Transverse colon (tissue), 4 donors: ENCODE measurements around the gene ALPK3. TPM values are rescaled to one million over a fixed set of nuclear protein-coding genes. Genes with fewer than 3 reads are reported as not detected.

Source experiments
- DNase-seq: peaks from one replicate; pipeline ENCODE4 v3.0.0-alpha.2; 2019
- H3K27ac ChIP-seq, 4 donors: fragments of 200-600 bp; sonication (generic); 2 replicates each; pipeline ENCODE4 v1.5.1; 2016 to 2018; ENCODE audit warnings: inconsistent platforms in 4 of 4
- H3K27me3 ChIP-seq: fragments of 200-600 bp; sonication (generic); 2 replicates; pipeline ENCODE4 v1.5.1; 2017; ENCODE audit warnings: inconsistent platforms
- H3K36me3 ChIP-seq, 4 donors: fragments of 200-600 bp; sonication (generic); 2 replicates each; pipeline ENCODE4 v1.5.1; 2017 to 2019; ENCODE audit warnings: inconsistent platforms in 4 of 4
- H3K4me1 ChIP-seq, 4 donors: fragments of 200-600 bp; sonication (generic); 2 replicates each; pipeline ENCODE4 v1.5.1; 2017 to 2020; ENCODE audit warnings: inconsistent platforms in 4 of 4
- H3K4me3 ChIP-seq, 4 donors: fragments of 200-600 bp; sonication (generic); 1 replicate in 1 of 4; 2 replicates in 3 of 4; pipeline versions ENCODE4 v1.5.1 to v1.6.1; 2017 to 2019; ENCODE audit warnings: inconsistent platforms in 4 of 4
- H3K9me3 ChIP-seq, 2 donors: fragments of 200-600 bp; sonication (generic); 2 replicates each; pipeline ENCODE4 v1.5.1; 2017 to 2019; ENCODE audit warnings: inconsistent platforms in 2 of 2
- EP300 ChIP-seq: sonication (generic); formaldehyde crosslinking; IDR thresholded peaks from one replicate; pipeline ENCODE4 v1.6.1; 2017; ENCODE audit warnings: antibody characterized with exemption, low read depth
- POLR2A ChIP-seq: fragments of 450-650 bp; IDR thresholded peaks from one replicate; pipeline ENCODE4 v1.6.1; 2016; ENCODE audit warnings: antibody characterized with exemption, mild to moderate bottlenecking, moderate library complexity
- POLR2AphosphoS5 ChIP-seq, 3 donors: sonication (generic); formaldehyde crosslinking; IDR thresholded peaks; one replicate each; pipeline ENCODE4 v1.6.1; 2016; ENCODE audit warnings: antibody characterized with exemption in 3 of 3
- WGBS, 2 donors: methylation state at CpG; one replicate each; pipeline ENCODE4 v1.1.5; 2018; ENCODE audit warnings: low coverage in 1 of 2; 5-methylcytosine and 5-hydroxymethylcytosine counted together
- in situ Hi-C, 4 donors: fragments of 200-750 bp; cut with MboI; loops; one replicate each; pipeline versions ENCODE4 v1.15.0 to v1.15.1; 2017; ENCODE audit warnings: low sequenced_read_pairs in 3 of 4, low pct_ligation_motif_present in 1 of 4, low pct_unique_long_range_greater_than_20kb in 1 of 4
- intact Hi-C: fragments of 100-400 bp; cut with DNase I; formaldehyde crosslinking; loops from one replicate; pipeline ENCODE4 v1.15.1; 2023; ENCODE audit warnings: low total_unique reads
- total RNA-seq, 4 donors: library from RNA; depleted of rRNA; stranded (reverse); fragments of >200 nt; gene quantifications; one replicate each; pipeline ENCODE4 v1.1.0, GENCODE V29; 2016
- TF ChIP-seq, protein P1 (sequence below), 5 experiments: fragments of 200-600 bp in 3 of 5; fragments of 450-650 bp in 2 of 5; sonication (generic) in 3 of 5; IDR thresholded peaks; 1 replicate in 2 of 5; 2 replicates in 3 of 5; pipeline ENCODE4 v1.5.1; 2016 to 2017; ENCODE audit warnings: antibody characterized with exemption in 5 of 5, inconsistent platforms in 3 of 5, mild to moderate bottlenecking in 2 of 5, moderate library complexity in 1 of 5

Gene ALPK3
- total RNA-seq, 4 donors from 2014 or later, result 1.1 to 4.6 (median 2.8) TPM

DNA sequence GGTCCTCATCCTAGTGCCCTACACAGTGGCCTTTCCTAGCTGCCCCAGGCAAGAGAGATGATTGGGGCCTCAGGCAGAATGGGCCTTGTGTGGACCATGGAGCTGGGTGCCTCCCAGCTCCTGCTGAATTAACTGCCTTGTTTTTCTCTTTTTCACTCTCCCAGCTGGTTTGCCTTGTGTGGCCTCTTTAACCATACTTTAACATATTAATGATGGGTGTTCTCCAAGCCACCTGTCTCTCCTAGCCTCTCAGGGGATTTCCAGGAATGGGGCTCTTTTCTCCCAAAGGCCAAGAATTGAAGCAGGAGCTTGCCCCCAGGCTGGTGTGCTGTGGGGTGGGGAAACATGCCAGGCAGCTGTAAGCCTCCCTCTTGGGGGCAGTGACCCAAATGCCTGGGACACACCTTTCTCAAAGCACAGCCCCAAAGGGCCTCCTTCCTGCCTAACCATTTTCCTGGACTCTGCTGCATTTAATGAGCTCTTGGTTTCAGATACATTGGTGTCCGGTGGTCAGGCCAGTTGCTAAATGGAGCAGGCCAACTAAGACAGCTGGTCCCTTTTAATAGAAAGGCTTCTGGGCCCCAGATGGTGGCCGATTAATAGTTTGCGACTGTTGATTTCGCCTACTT, 5.6 kb downstream of the ALPK3 start:
- H3K4me3 ChIP-seq, result no peak overlapping the region
- no peak for DNase-seq
- H3K9me3 ChIP-seq, result no peaks in the 10 kb centered on the region
- H3K27ac ChIP-seq, result peak overlapping the region in 3 of 4 donors; percentile 3 to 30 (median 18)
- intact Hi-C loops, result no loop called here
- H3K36me3 ChIP-seq, result no peaks in the 10 kb centered on the region
- in situ Hi-C loops, result no loop called here
- WGBS, 2 donors, result 84 to 94% methylated on average over 3 to 4 of the region's 4 CpGs
- H3K27me3 ChIP-seq, result no peaks in the 10 kb centered on the region
- peaks cover 0 to 30% (median 8%) of the 10 kb centered on the region in 4 donors for H3K4me1 ChIP-seq
- no peak for TF ChIP-seq POLR2AphosphoS5 (IDR thresholded peaks at IDR 0.05)
- TF ChIP-seq, protein P1, sequence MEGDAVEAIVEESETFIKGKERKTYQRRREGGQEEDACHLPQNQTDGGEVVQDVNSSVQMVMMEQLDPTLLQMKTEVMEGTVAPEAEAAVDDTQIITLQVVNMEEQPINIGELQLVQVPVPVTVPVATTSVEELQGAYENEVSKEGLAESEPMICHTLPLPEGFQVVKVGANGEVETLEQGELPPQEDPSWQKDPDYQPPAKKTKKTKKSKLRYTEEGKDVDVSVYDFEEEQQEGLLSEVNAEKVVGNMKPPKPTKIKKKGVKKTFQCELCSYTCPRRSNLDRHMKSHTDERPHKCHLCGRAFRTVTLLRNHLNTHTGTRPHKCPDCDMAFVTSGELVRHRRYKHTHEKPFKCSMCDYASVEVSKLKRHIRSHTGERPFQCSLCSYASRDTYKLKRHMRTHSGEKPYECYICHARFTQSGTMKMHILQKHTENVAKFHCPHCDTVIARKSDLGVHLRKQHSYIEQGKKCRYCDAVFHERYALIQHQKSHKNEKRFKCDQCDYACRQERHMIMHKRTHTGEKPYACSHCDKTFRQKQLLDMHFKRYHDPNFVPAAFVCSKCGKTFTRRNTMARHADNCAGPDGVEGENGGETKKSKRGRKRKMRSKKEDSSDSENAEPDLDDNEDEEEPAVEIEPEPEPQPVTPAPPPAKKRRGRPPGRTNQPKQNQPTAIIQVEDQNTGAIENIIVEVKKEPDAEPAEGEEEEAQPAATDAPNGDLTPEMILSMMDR (IDR thresholded peaks at IDR 0.05), result no peak
- TF ChIP-seq POLR2A, result no peak
- TF ChIP-seq EP300, result no peak

DNA sequence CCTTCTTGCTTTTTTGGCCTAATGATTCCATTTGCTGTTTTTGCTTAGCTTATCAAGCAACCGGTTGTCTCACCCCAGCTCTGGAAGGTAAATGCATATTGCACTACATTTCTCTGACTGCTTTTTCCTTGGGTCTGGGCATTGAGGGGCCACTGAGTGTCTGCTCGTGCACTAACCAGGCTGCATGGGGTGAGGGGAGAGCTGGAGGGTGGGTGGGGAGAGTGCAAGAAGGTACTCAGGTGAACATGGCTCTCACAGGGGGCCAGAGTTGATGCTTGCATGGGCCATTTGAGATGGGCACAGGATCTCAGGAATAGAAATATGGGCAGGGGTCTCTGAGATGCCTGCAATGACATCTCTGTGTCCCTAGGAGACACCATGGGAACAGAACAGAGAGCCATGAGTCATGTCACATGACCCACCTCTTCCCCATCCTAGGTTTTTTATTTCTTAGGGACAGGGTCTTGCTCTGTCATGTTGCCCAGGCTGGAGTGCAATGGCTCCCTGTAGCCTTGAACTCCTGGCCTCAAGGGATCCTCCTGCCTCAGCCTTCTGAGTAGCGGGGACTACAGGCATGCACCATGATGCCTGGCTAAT, 6.2 kb downstream of the ALPK3 start:
- intact Hi-C loops, result no loop called here
- Histone ChIP-seq H3K4me3 (no peak overlapping the region), H3K4me1 (peaks cover 0 to 24% (median 5%) of the 10 kb centered on the region in 4 donors), H3K27me3 (no peaks in the 10 kb centered on the region), H3K36me3 (no peaks in the 10 kb centered on the region), H3K27ac (peak overlapping the region; percentile 8 to 39 (median 34)), H3K9me3 (no peaks in the 10 kb centered on the region)
- DNase-seq, result no peak
- 83 to 88% methylated on average over 2 to 3 of the region's 3 CpGs for WGBS, 2 donors
- in situ Hi-C loops, result no loop called here
- TF ChIP-seq EP300 (no peak), POLR2A (no peak), POLR2AphosphoS5 (IDR thresholded peaks at IDR 0.05) (no peak)
- TF ChIP-seq, protein P1 (IDR thresholded peaks at IDR 0.05), result no peak

DNA sequence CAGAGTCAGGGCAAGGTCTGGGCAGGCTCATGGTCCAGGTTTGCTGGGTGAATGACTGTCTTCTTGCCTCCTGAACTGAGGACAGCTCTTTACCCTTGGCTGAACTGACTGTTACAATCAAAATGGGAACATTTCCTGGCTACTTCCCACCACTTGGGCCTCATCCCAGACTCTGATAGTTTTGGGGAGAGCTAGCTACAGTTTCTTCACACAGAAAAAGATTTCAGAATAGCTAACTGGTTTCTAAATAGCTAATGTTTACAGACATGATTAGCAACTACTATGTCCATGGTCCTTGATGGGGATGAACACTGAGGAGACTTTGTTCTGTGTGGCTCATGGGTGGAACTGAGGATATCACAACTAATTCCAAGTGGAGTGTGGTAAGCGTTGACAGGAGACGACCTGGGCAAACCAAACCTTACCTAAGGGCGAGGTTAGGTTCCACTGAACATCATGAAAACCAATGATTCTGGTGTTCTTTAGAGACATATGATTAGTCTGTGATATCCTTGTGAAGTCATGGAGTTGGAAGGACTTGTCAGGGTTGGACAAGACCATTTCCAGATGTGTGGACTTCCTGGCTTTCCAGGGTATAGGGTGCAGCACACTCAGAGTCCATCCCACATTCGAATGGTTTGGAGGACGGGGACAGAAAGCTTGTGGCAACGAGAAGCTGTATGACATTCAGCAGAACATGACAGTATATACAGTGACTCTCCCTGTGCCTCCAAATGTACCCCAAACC, 7.3 kb downstream of the ALPK3 start:
- in situ Hi-C loops (no loop called here), intact Hi-C loops (no loop called here)
- peak overlapping the region; percentile 30 to 52 (median 36) for H3K27ac ChIP-seq
- no peaks in the 10 kb centered on the region for H3K9me3 ChIP-seq
- DNase-seq, result peak; percentile 47
- no peaks in the 10 kb centered on the region for H3K36me3 ChIP-seq
- peaks cover 0 to 13% (median 2%) of the 10 kb centered on the region in 4 donors for H3K4me1 ChIP-seq
- H3K27me3 ChIP-seq, result no peaks in the 10 kb centered on the region
- WGBS, 2 donors, result 80 to 89% methylated on average over 5 to 6 of the region's 6 CpGs
- H3K4me3 ChIP-seq, result no peak overlapping the region
- TF ChIP-seq EP300 (no peak), POLR2AphosphoS5 (IDR thresholded peaks at IDR 0.05) (peak in 2 of 3 donors; percentile 29 to 30), POLR2A (no peak)
- TF ChIP-seq, protein P1 (IDR thresholded peaks at IDR 0.05), result no peak

DNA sequence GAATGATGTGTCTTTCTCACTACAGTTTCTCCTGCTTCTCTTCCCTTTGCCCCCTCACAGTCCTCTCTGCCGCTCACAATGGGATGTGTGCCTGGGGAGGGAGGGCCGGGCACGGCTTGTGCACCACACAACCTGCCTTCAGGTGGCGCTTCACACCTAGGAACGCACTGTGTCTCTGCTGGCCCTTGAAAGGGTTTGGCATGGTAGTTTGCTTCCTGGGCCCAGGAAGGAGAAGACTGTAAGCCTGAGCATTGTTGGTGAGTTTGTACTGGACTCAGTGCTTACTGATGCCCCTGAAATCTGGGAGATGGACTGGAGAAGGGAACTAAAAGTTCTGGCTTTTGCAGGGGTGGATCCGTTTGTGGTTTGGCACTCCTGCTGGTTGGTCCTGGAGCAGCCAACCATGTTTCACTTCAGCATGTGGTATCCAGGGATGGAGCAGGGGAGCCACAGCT, 9.2 kb downstream of the ALPK3 start:
- intact Hi-C loops (no loop called here), in situ Hi-C loops (no loop called here)
- WGBS, 2 donors, result 44 to 90% methylated on average over 2 to 6 of the region's 6 CpGs
- TF ChIP-seq POLR2A, result no peak
- TF ChIP-seq POLR2AphosphoS5 (IDR thresholded peaks at IDR 0.05), result no peak
- TF ChIP-seq, protein P1 (IDR thresholded peaks at IDR 0.05), result peak in 4 of 5 experiments; percentile 23 to 56 (median 33)
- TF ChIP-seq EP300, result no peak
- Histone ChIP-seq H3K9me3 (no peaks in the 10 kb centered on the region), H3K27me3 (no peaks in the 10 kb centered on the region), H3K27ac (no peak overlapping the region), H3K4me1 (peaks cover 0 to 12% (median 4%) of the 10 kb centered on the region in 4 donors), H3K36me3 (no peaks in the 10 kb centered on the region), H3K4me3 (no peak overlapping the region)
- DNase-seq, result peak; percentile 50
